ENCODE data around the gene CAPNS1.

DNA sequence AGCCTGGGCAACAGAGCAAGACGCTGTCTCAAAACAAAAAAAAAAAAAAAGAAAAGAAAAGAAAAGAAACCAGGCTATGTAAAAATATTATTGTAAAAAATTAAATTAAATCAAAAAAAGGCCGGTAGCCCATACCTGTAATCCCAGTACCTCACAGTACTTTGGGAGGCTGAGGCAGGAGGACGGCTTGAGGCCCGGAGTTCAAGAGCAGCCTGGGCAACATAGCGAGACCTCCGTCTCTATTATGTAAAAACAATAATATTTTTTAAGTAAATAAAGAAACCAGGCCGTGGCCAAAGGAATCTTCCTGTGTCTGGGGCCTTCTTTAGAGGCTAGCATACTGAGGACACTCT lies 770 bp upstream of the CAPNS1 start:
- TF ChIP-seq CTBP1 (IDR thresholded peaks at IDR 0.05; ENCODE audit: borderline replicate concordance), result no peak
- no peak for TF ChIP-seq HDGF (IDR thresholded peaks at IDR 0.05; ENCODE audit: borderline replicate concordance)
- TF ChIP-seq TARDBP (IDR thresholded peaks at IDR 0.05), result no peak
- TF ChIP-seq SP1 (IDR thresholded peaks at IDR 0.05), result no peak
- TF ChIP-seq NFRKB (IDR thresholded peaks at IDR 0.05), result no peak
- TF ChIP-seq BHLHE40 (IDR thresholded peaks at IDR 0.05; ENCODE audit: borderline replicate concordance), result no peak
